HEK293T (cell line): ENCODE results near the gene PLXND1.

ENCODE experiments used
- CTCF ChIA-PET: fragments of 350-600 bp; formaldehyde crosslinking; extraction: SDS; loops from one replicate; lab custom pipeline; 2021; ENCODE audit warnings: antibody characterized with exemption, inconsistent platforms; lab: Yijun Ruan, JAX
- POLR2A ChIA-PET: fragments of 350-600 bp; formaldehyde crosslinking; extraction: SDS; loops from one replicate; lab custom pipeline; 2020; ENCODE audit warnings: antibody characterized with exemption, inconsistent platforms; lab: Yijun Ruan, JAX
- DNase-seq: peaks from one replicate; pipeline ENCODE4 v3.0.0; 2012; ENCODE audit warnings: mixed read lengths; ENCODE audit errors: extremely low spot score
- ARNT ChIP-seq: fragments of 450-650 bp; IDR thresholded peaks from 2 replicates; pipeline ENCODE4 v1.6.1; 2017; ENCODE audit warnings: mild to moderate bottlenecking
- BHLHE40 ChIP-seq: fragments of 450-650 bp; IDR thresholded peaks from 2 replicates; pipeline ENCODE4 v1.6.1; 2016; ENCODE audit warnings: mild to moderate bottlenecking, moderate library complexity, borderline replicate concordance
- CTBP1 ChIP-seq: fragments of 450-650 bp; IDR thresholded peaks from 2 replicates; pipeline ENCODE4 v1.6.1; 2016; ENCODE audit warnings: borderline replicate concordance
- ELF4 ChIP-seq: fragments of 450-650 bp; IDR thresholded peaks from 2 replicates; pipeline ENCODE4 v1.6.1; 2017; ENCODE audit warnings: antibody characterized with exemption
- FOXA1 ChIP-seq: fragments of 450-650 bp; IDR thresholded peaks from 2 replicates; pipeline ENCODE4 v1.6.1; 2016; ENCODE audit warnings: mild to moderate bottlenecking
- FOXK2 ChIP-seq: fragments of 450-650 bp; IDR thresholded peaks from 2 replicates; pipeline ENCODE4 v1.6.1; 2016; ENCODE audit warnings: mild to moderate bottlenecking
- FOXM1 ChIP-seq: fragments of 450-650 bp; IDR thresholded peaks from 2 replicates; pipeline ENCODE4 v1.6.1; 2017; ENCODE audit warnings: mild to moderate bottlenecking, borderline replicate concordance
- HDGF ChIP-seq: fragments of 450-650 bp; IDR thresholded peaks from 2 replicates; pipeline ENCODE4 v1.6.1; 2017; ENCODE audit warnings: antibody characterized with exemption, borderline replicate concordance
- L3MBTL2 ChIP-seq: fragments of 450-650 bp; conservative IDR thresholded peaks from 2 replicates; pipeline ENCODE4 v1.6.1; 2016; ENCODE audit warnings: mild to moderate bottlenecking
- LEF1 ChIP-seq: fragments of 450-650 bp; IDR thresholded peaks from 2 replicates; pipeline ENCODE4 v1.6.1; 2017; ENCODE audit warnings: mild to moderate bottlenecking, borderline replicate concordance
- NFRKB ChIP-seq: fragments of 450-650 bp; IDR thresholded peaks from 2 replicates; pipeline ENCODE4 v1.6.1; 2016; ENCODE audit warnings: mild to moderate bottlenecking, moderate library complexity
- SP1 ChIP-seq: fragments of 450-650 bp; IDR thresholded peaks from 2 replicates; pipeline ENCODE4 v1.6.1; 2017
- SUZ12 ChIP-seq: fragments of 450-650 bp; IDR thresholded peaks from 2 replicates; pipeline ENCODE4 v1.6.1; 2016; ENCODE audit warnings: mild to moderate bottlenecking
- TARDBP ChIP-seq: fragments of 450-650 bp; IDR thresholded peaks from 2 replicates; pipeline ENCODE4 v1.6.1; 2016
- ZNF384 ChIP-seq: fragments of 450-650 bp; IDR thresholded peaks from 2 replicates; pipeline ENCODE4 v1.6.1; 2016
- TF ChIP-seq, protein P1 (sequence below): fragments of 450-650 bp; IDR thresholded peaks from 2 replicates; pipeline ENCODE4 v1.6.1; 2016

PLXND1 gene

GRCh38 chr3:129608087-129608935 lies 1.8 kb upstream of the PLXND1 start:
- ChIA-PET CTCF (interaction anchor here (1.1 kb wide), 1 partner anchor 118 kb away, joined by 5 read pairs; no protein-coding TSS in a partner anchor), POLR2A (no interaction called here)
- no peak for TF ChIP-seq FOXA1
- TF ChIP-seq HDGF = no peak
- TF ChIP-seq ARNT = no peak
- TF ChIP-seq CTBP1 = no peak
- no peak for TF ChIP-seq FOXM1
- no peak for TF ChIP-seq TARDBP
- TF ChIP-seq L3MBTL2 = no peak
- no peak for TF ChIP-seq ZNF384
- no peak for TF ChIP-seq LEF1
- no peak for TF ChIP-seq SP1
- TF ChIP-seq BHLHE40 = no peak
- no peak for TF ChIP-seq SUZ12
- TF ChIP-seq NFRKB = no peak
- TF ChIP-seq, protein P1, sequence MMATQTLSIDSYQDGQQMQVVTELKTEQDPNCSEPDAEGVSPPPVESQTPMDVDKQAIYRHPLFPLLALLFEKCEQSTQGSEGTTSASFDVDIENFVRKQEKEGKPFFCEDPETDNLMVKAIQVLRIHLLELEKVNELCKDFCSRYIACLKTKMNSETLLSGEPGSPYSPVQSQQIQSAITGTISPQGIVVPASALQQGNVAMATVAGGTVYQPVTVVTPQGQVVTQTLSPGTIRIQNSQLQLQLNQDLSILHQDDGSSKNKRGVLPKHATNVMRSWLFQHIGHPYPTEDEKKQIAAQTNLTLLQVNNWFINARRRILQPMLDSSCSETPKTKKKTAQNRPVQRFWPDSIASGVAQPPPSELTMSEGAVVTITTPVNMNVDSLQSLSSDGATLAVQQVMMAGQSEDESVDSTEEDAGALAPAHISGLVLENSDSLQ = no peak
- no peak for TF ChIP-seq FOXK2
- no peak for DNase-seq

DNA sequence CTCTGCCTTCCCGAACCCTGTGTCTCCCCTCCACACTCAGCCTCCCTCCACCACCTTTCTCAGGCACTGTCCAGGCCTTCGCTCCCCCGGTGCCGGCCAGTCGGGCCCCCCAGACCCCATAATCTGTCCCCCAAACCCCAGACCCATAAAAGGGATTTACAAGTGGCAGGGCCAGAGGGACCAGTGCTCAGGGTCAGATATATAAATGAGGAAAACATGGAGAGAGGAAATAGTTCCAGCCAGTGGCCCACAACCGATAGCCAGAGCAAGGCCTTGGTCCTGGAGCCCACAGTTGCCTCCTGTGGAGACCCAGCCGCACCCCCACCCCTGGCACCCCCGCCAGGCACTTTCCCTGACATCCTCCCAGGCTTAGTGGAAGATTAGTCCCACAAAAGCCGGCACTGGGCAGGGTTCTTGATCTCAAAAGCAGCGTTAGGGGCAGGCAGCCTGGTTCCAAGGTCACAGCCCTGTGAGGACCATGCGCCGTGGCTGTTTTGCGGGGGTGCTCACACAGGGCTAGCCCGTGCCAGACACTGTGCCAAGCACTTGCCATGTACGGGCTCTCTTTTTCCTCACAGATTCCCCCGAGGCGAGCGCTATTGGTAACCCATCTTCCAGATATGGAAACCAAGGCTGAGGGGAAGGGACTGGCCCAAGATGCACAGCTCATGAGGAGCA lies 1.1 kb upstream of the PLXND1 start:
- ChIA-PET CTCF (no interaction called here), POLR2A (no interaction called here)
- TF ChIP-seq HDGF = no peak
- no peak for TF ChIP-seq NFRKB
- TF ChIP-seq, protein P1 = no peak
- TF ChIP-seq FOXM1 = no peak
- TF ChIP-seq CTBP1 = no peak
- no peak for TF ChIP-seq FOXA1
- TF ChIP-seq ARNT = no peak
- TF ChIP-seq BHLHE40 = no peak
- no peak for TF ChIP-seq ZNF384
- TF ChIP-seq SP1 = no peak
- no peak for TF ChIP-seq FOXK2
- TF ChIP-seq L3MBTL2 = no peak
- TF ChIP-seq TARDBP = no peak
- no peak for TF ChIP-seq LEF1
- no peak for TF ChIP-seq ELF4
- no peak for TF ChIP-seq SUZ12
- DNase-seq = no peak

DNA sequence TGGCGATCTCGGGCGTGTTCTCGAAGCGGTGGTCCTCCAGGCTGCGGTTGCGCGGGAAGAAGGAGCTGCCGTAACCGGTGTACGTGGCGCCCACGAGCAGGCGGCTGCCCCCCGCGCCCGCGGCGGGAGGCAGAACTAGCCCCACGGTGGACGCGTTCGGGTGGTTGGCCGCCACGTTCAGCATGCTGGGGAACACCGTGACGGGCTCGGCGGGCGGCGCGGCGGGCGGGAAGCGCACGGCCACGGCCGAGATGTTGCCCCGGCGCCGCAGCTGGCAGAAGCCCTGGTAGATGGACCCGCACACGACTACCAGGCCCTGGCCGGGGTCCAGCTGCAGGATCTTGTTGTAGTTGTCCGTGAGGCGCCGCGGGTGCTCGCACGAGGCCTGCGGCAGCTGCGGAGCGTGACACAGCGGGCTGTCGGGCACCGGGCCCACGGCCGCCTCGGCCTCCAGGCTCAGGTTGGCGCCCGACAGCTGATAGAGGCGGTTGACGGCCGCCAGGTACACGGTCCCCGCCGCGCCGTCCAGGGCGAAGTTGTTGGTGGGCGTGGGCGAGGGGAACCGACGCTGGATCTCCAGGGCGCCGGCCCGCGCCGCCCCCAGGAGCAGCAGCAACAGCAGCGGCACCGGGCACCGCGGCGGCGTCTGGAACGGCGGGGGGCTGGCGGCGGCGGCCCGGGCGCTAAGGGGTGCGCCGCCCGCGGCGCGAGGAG lies 397 bp downstream of the PLXND1 start:
- TF ChIP-seq L3MBTL2 (peak; percentile 11; the same call in 1 of the 2 replicates), ARNT (no peak), TARDBP (no peak), HDGF (no peak), SUZ12 (no peak), ZNF384 (no peak), SP1 (no peak), ELF4 (no peak), CTBP1 (no peak)
- ChIA-PET POLR2A (interaction anchor here (0.8 kb wide), 1 partner anchor 13 kb away, joined by 3 read pairs; no protein-coding TSS in a partner anchor), CTCF (interaction anchor here (1.1 kb wide), 1 partner anchor 116 kb away, joined by 3 read pairs; no protein-coding TSS in a partner anchor)
- peak; percentile 33 for DNase-seq

DNA sequence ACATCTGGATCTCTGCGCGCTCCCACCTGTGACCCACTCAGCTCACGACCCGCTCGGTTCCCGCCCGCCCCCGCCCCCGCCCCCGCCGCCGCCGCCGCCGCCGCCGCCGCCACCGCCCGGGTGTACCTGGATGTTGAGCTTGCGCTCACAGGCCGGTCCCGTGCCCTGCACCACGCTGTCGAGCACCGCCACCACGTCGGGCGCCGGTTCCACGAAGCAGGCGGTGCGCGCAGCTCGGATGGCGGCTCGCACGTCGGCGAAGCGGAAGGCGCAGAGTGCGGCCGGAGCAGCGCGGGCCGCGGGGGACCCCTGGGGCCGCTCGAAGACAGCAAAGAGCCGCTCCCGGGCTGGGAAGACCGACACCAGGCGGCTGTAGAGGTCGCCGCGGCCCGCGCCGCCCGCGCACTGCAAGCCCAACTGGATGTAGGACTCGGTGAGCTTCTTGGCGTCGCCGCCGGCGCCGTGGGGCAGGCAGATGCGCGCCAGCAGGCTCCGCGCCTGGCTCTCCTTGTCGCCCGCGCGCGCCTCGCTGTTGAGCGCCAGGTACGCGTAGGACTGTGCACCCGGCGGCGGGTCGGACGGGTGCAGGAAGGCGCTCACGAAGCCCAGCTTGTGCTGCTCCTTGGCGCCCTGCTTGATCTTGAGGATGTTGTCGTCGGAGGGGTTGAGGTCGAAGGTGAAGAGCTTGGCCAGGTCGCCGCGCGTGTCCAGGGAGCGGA lies 1.1 kb downstream of the PLXND1 start:
- peak; percentile 47; the same call in 1 of the 2 replicates for TF ChIP-seq L3MBTL2
- TF ChIP-seq, protein P1 = no peak
- peak; percentile 52 for DNase-seq
- ChIA-PET CTCF (interaction anchor here (1.1 kb wide), 1 partner anchor 115 kb away, joined by 3 read pairs; no protein-coding TSS in a partner anchor), POLR2A (interaction anchor here (0.8 kb wide), 1 partner anchor 12 kb away, joined by 3 read pairs; no protein-coding TSS in a partner anchor)

GRCh38 chr3:129604767-129605166 lies 1.7 kb downstream of the PLXND1 start:
- ChIA-PET CTCF (no interaction called here), POLR2A (interaction anchor here (1.4 kb wide), 1 partner anchor 22 kb away, joined by 3 read pairs; no protein-coding TSS in a partner anchor)
- DNase-seq = no peak
- TF ChIP-seq FOXM1 = no peak
- TF ChIP-seq, protein P1 = no peak
- TF ChIP-seq NFRKB = no peak
